B cell (primary cell): ENCODE results near the gene NDUFAF2. TPM values are rescaled to one million over a fixed set of nuclear protein-coding genes. Genes with fewer than 3 reads are reported as not detected.

Source experiments
- ATAC-seq: fragments of 200-7000 bp; cut with Tn5 transposase; one replicate; pipeline ENCODE4 v1.10.0; 2021; ENCODE audit warnings: low read depth, mild to moderate bottlenecking, moderate number of reproducible peaks, moderate library complexity
- CTCF ChIA-PET: fragments of 350-600 bp; sonication (Branson Sonifier 250); formaldehyde crosslinking; loops from one replicate; lab custom pipeline; 2021; ENCODE audit warnings: antibody characterized with exemption, inconsistent platforms; lab: Charles Lee
- POLR2A ChIA-PET: fragments of 350-600 bp; sonication (Branson Sonifier 250); formaldehyde crosslinking; loops from one replicate; lab custom pipeline; 2021; ENCODE audit warnings: antibody characterized with exemption; lab: Charles Lee
- DNase-seq: peaks from one replicate; pipeline ENCODE4 v3.0.0; 2013
- H2AFZ ChIP-seq: 2 replicates; pipeline ENCODE4 v1.6.1; 2012; ENCODE audit warnings: mild to moderate bottlenecking, low read depth, low read length; ENCODE audit not compliant: insufficient read depth, poor library complexity, severe bottlenecking
- H3K27ac ChIP-seq, 2 donors: 1 replicate in 1 of 2; 2 replicates in 1 of 2; pipeline ENCODE4 v1.5.1; 2012 to 2013; ENCODE audit warnings: low read length in 2 of 2, mild to moderate bottlenecking in 2 of 2, moderate library complexity in 1 of 2
- H3K27me3 ChIP-seq, 4 experiments: fragments of 200-600 bp in 1 of 4; sonication (generic) in 1 of 4; replicated peaks in 1 of 4; 1 replicate in 2 of 4; 2 replicates in 2 of 4; pipeline versions ENCODE4 v1.6.1 to v1.7.0; 2013 to 2016; ENCODE audit warnings: low read length in 3 of 4, mild to moderate bottlenecking in 2 of 4, mixed read lengths in 1 of 4, moderate library complexity in 1 of 4; ENCODE audit not compliant: insufficient read depth in 4 of 4, control insufficient read depth in 3 of 4; ENCODE audit errors: control extremely low read depth in 1 of 4
- H3K36me3 ChIP-seq, 2 experiments: replicated peaks in 1 of 2; 1 replicate in 1 of 2; 2 replicates in 1 of 2; pipeline versions ENCODE4 v1.6.1 to v1.7.1; 2013; ENCODE audit warnings: low read length in 1 of 2; ENCODE audit not compliant: insufficient read depth in 2 of 2, control insufficient read depth in 1 of 2; ENCODE audit errors: control extremely low read depth in 1 of 2, extremely low read depth in 1 of 2
- H3K4me1 ChIP-seq, 2 donors: fragments of 200-600 bp in 1 of 2; sonication (generic) in 1 of 2; 1 replicate in 1 of 2; 2 replicates in 1 of 2; pipeline versions ENCODE4 v1.5.1 to v1.6.1; 2013 to 2017; ENCODE audit warnings: low read length in 2 of 2; ENCODE audit not compliant: control insufficient read depth in 2 of 2, insufficient read depth in 2 of 2
- H3K4me2 ChIP-seq: replicated peaks from 2 replicates; pipeline ENCODE3; 2012; ENCODE audit warnings: mild to moderate bottlenecking, low read depth, low read length; ENCODE audit not compliant: poor library complexity, severe bottlenecking
- H3K4me3 ChIP-seq, 5 experiments: fragments of 200-600 bp in 1 of 5; sonication (generic) in 1 of 5; 1 replicate in 3 of 5; 2 replicates in 2 of 5; pipeline versions ENCODE4 v1.5.1 to v1.7.0; 2011 to 2016; ENCODE audit warnings: low read length in 4 of 5, mild to moderate bottlenecking in 4 of 5, low read depth in 2 of 5, control low read depth in 1 of 5, moderate library complexity in 1 of 5; ENCODE audit not compliant: insufficient read depth in 1 of 5; ENCODE audit errors: control extremely low read depth in 1 of 5, extremely low read depth in 1 of 5
- H3K79me2 ChIP-seq: fragments of 200-600 bp; sonication (generic); one replicate; pipeline ENCODE4 v1.6.0; 2016; ENCODE audit warnings: low read length; ENCODE audit not compliant: control insufficient read depth, insufficient read depth
- H3K9ac ChIP-seq: fragments of 200-600 bp; sonication (generic); 2 replicates; pipeline ENCODE4 v1.6.1; 2017; ENCODE audit warnings: mild to moderate bottlenecking, low read length, moderate library complexity
- H3K9me3 ChIP-seq, 3 donors: one replicate each; pipeline versions ENCODE4 v1.6.1 to v1.7.1; 2013; ENCODE audit warnings: low read length in 2 of 3; ENCODE audit not compliant: control insufficient read depth in 2 of 3, insufficient read depth in 1 of 3; ENCODE audit errors: control extremely low read depth in 1 of 3
- H4K20me1 ChIP-seq: 2 replicates; pipeline ENCODE4 v1.6.0; 2012; ENCODE audit warnings: mild to moderate bottlenecking, low read length; ENCODE audit not compliant: insufficient read depth, control insufficient read depth, poor library complexity, severe bottlenecking
- H3K27ac Mint-ChIP-seq: one replicate; pipeline ENCODE4 v1.8.0; 2021; ENCODE audit warnings: mixed read lengths
- H3K27me3 Mint-ChIP-seq: one replicate; pipeline ENCODE4 v1.8.0; 2021; ENCODE audit warnings: mixed read lengths
- H3K4me1 Mint-ChIP-seq: one replicate; pipeline ENCODE4 v1.8.0; 2021; ENCODE audit warnings: mixed read lengths
- H3K4me3 Mint-ChIP-seq: one replicate; pipeline ENCODE4 v1.8.0; 2021; ENCODE audit warnings: mixed read lengths
- H3K9me3 Mint-ChIP-seq: one replicate; pipeline ENCODE4 v1.8.0; 2022; ENCODE audit warnings: mixed read lengths; ENCODE audit not compliant: insufficient read depth
- EZH2 ChIP-seq: IDR thresholded peaks from 2 replicates; pipeline ENCODE4 v1.6.1; 2012; ENCODE audit warnings: borderline replicate concordance, low read depth, mild to moderate bottlenecking, moderate library complexity, low read length; ENCODE audit not compliant: insufficient read depth, poor library complexity, severe bottlenecking
- WGBS: methylation state at CpG from one replicate; pipeline ENCODE4 v1.1.5; 2013; ENCODE audit warnings: missing lambda C conversion rate; ENCODE audit not compliant: insufficient coverage; 5-methylcytosine and 5-hydroxymethylcytosine counted together
- intact Hi-C: fragments of 100-400 bp; cut with micrococcal nuclease; formaldehyde crosslinking; loops from one replicate; pipeline ENCODE4 v1.10.0; 2022
- polyA plus RNA-seq: library from polyadenylated mRNA; depleted of rRNA; stranded (reverse); fragments of >200 nt; gene quantifications from 2 replicates; pipeline ENCODE4 v1.2.3, GENCODE V29; 2012
- total RNA-seq, 2 donors: library from RNA; stranded (reverse); fragments of 120-200 nt in 1 of 2; gene quantifications; 1 replicate in 1 of 2; 2 replicates in 1 of 2; pipeline versions ENCODE4 v1.2.3 to v1.2.4, GENCODE V29; 2013 to 2022
- TF ChIP-seq, protein P1 (sequence below): fragments of 200-600 bp; IDR thresholded peaks from one replicate; pipeline ENCODE4 v1.8.0; 2022; ENCODE audit warnings: antibody characterized with exemption, mild to moderate bottlenecking

The NDUFAF2 gene
- total and polyA plus RNA-seq, 2 donors (not counting 1 experiment from before 2014, with no cell fraction given): 6.3 to 9.7 TPM

DNA sequence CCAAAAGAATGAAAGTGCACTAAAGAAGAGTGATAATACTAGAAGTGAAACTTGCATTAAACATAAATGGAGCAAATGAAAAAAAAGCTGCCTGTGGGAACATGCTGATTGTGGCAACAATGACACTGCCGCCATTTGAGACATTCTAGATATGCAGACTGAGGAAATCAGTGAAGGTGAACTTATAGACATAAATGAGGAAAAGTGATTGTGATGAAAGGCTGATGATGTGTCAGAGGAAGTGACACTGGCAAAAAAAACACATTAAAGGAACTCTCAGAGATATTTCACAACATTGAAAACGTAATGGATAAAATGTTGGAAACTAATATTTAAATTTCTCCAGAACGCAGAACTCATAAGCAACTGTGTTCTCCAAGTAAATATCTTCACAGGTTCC, 1.4 kb upstream of the NDUFAF2 start:
- no peak overlapping the region for H3K27ac ChIP-seq
- H3K4me3 Mint-ChIP-seq: no peak overlapping the region
- DNase-seq (peak; percentile 17), ATAC-seq (no peak)
- peaks cover 17% of the 10 kb centered on the region in 2 donors for H3K4me1 ChIP-seq
- ChIA-PET POLR2A (no interaction called here), CTCF (interaction anchor here (1.6 kb wide), 1 partner anchor 715 kb away, joined by 8 read pairs; no protein-coding TSS in a partner anchor)
- H3K9ac ChIP-seq: no peak overlapping the region
- no peak overlapping the region for H2AFZ ChIP-seq
- no peaks in the 10 kb centered on the region for H3K9me3 Mint-ChIP-seq
- TF ChIP-seq EZH2: no peak
- TF ChIP-seq, protein P1, sequence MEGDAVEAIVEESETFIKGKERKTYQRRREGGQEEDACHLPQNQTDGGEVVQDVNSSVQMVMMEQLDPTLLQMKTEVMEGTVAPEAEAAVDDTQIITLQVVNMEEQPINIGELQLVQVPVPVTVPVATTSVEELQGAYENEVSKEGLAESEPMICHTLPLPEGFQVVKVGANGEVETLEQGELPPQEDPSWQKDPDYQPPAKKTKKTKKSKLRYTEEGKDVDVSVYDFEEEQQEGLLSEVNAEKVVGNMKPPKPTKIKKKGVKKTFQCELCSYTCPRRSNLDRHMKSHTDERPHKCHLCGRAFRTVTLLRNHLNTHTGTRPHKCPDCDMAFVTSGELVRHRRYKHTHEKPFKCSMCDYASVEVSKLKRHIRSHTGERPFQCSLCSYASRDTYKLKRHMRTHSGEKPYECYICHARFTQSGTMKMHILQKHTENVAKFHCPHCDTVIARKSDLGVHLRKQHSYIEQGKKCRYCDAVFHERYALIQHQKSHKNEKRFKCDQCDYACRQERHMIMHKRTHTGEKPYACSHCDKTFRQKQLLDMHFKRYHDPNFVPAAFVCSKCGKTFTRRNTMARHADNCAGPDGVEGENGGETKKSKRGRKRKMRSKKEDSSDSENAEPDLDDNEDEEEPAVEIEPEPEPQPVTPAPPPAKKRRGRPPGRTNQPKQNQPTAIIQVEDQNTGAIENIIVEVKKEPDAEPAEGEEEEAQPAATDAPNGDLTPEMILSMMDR: no peak
- no peaks in the 10 kb centered on the region for H3K9me3 ChIP-seq
- WGBS: 95% methylated on average over 2 of the region's 3 CpGs
- peaks cover 63% of the 10 kb centered on the region for H3K79me2 ChIP-seq
- no peak overlapping the region for H3K4me3 ChIP-seq
- H3K27me3 ChIP-seq: no peaks in the 10 kb centered on the region
- no peaks in the 10 kb centered on the region for H4K20me1 ChIP-seq
- no peak overlapping the region for H3K4me2 ChIP-seq
- H3K27me3 Mint-ChIP-seq: no peaks in the 10 kb centered on the region
- H3K36me3 ChIP-seq: no peaks in the 10 kb centered on the region
- peaks cover 19% of the 10 kb centered on the region for H3K4me1 Mint-ChIP-seq
- intact Hi-C loops: loop anchor here (2.0 to 10.0 kb wide), 3 partner anchors 15 to 1461 kb away; partner anchors contain the start of genes DIMT1 and SMIM15
- no peak overlapping the region for H3K27ac Mint-ChIP-seq

DNA sequence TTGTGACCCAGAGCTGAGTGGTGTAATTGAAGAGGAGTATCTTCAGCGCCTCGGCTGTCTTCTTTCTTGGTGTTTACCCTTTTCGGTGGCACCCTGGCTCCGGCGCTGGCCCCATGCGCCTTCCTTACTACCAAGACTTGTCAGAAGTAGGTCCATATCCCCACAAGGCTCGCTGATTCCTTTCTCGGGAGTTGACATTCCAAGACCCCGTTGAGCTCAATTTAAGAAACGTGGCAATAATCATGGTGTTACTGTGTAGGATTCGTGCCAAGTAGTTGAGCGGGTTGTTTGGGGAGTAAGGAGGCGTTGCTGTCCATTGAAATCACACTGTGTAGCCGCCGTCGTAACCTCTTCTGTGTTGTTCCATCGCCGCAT, 795 bp downstream of the NDUFAF2 start:
- Histone ChIP-seq H3K9ac (peak overlapping the region; percentile 83), H3K4me3 (peak overlapping the region; percentile 72 to 88 (median 88)), H3K27me3 (no peaks in the 10 kb centered on the region), H3K4me1 (peaks cover 20% of the 10 kb centered on the region in 2 donors), H3K9me3 (no peaks in the 10 kb centered on the region), H3K36me3 (no peaks in the 10 kb centered on the region), H4K20me1 (no peaks in the 10 kb centered on the region), H3K79me2 (peaks cover 71% of the 10 kb centered on the region), H3K4me2 (peak overlapping the region; percentile 93), H3K27ac (peak overlapping the region; percentile 53 to 75), H2AFZ (peak overlapping the region; percentile 99)
- no peak overlapping the region for H3K27ac Mint-ChIP-seq
- intact Hi-C loops: loop anchor here (1.0 to 10.0 kb wide), 6 partner anchors 13 to 1459 kb away; partner anchors contain the start of genes DIMT1 and SMIM15
- 5% methylated on average over 16 of the region's 18 CpGs for WGBS
- peak; percentile 6 for ATAC-seq
- CTCF ChIA-PET: interaction anchor here (1.1 kb wide), 1 partner anchor 16 kb away, joined by 3 read pairs; no protein-coding TSS in a partner anchor
- TF ChIP-seq, protein P1: no peak
- no peak for TF ChIP-seq EZH2
- H3K4me1 Mint-ChIP-seq: peaks cover 30% of the 10 kb centered on the region
- H3K4me3 Mint-ChIP-seq: no peak overlapping the region
- H3K9me3 Mint-ChIP-seq: no peaks in the 10 kb centered on the region
- POLR2A ChIA-PET: interaction anchor here (1.0 kb wide), 1 partner anchor 216 kb away, joined by 3 read pairs; no protein-coding TSS in a partner anchor
- H3K27me3 Mint-ChIP-seq: no peaks in the 10 kb centered on the region
- DNase-seq: no peak
